H9 (cell line): Measurements from ENCODE around the gene ZNF135. TPM values are rescaled to one million over a fixed set of nuclear protein-coding genes. Genes with fewer than 3 reads are reported as not detected.

ENCODE experiments used
- DNase-seq: peaks from one replicate; pipeline ENCODE4 v3.0.0-alpha.2; 2017
- H2AFZ ChIP-seq: one replicate; pipeline ENCODE4 v1.6.1; 2013; ENCODE audit warnings: mild to moderate bottlenecking, low read length, control low read depth, moderate library complexity
- H2AK5ac ChIP-seq: 2 replicates; pipeline ENCODE4 v1.6.1; 2013; ENCODE audit warnings: low read length, control low read depth, mixed read lengths; ENCODE audit not compliant: insufficient read length
- H2BK120ac ChIP-seq: one replicate; pipeline ENCODE4 v1.6.1; 2013; ENCODE audit warnings: low read depth, mild to moderate bottlenecking, low read length, control low read depth, inconsistent platforms; ENCODE audit not compliant: poor library complexity, severe bottlenecking
- H2BK12ac ChIP-seq: 2 replicates; pipeline ENCODE4 v1.6.1; 2013; ENCODE audit warnings: low read length, control low read depth, mixed read lengths, low read depth; ENCODE audit not compliant: insufficient read length
- H2BK15ac ChIP-seq: 2 replicates; pipeline ENCODE4 v1.6.1; 2013; ENCODE audit warnings: low read depth, low read length, control low read depth
- H2BK20ac ChIP-seq: one replicate; pipeline ENCODE4 v1.6.1; 2013; ENCODE audit warnings: low read depth, mild to moderate bottlenecking, low read length, control low read depth, inconsistent platforms; ENCODE audit not compliant: poor library complexity, severe bottlenecking
- H2BK5ac ChIP-seq: 2 replicates; pipeline ENCODE4 v1.6.1; 2013; ENCODE audit warnings: low read length, control low read depth, mixed read lengths; ENCODE audit not compliant: insufficient read length
- H3K14ac ChIP-seq: 2 replicates; pipeline ENCODE4 v1.6.1; 2013; ENCODE audit warnings: low read length, control low read depth; ENCODE audit not compliant: insufficient read depth
- H3K18ac ChIP-seq: 2 replicates; pipeline ENCODE4 v1.6.1; 2013; ENCODE audit warnings: low read depth, mild to moderate bottlenecking, mixed read lengths, low read length, control low read depth; ENCODE audit not compliant: insufficient read length
- H3K23ac ChIP-seq: 2 replicates; pipeline ENCODE4 v1.6.1; 2013; ENCODE audit warnings: low read length, control low read depth, mixed read lengths, low read depth; ENCODE audit not compliant: insufficient read length
- H3K23me2 ChIP-seq: 2 replicates; pipeline ENCODE4 v1.6.1; 2013; ENCODE audit warnings: low read depth, mild to moderate bottlenecking, mixed read lengths, low read length, control low read depth; ENCODE audit not compliant: insufficient read length, poor library complexity, severe bottlenecking
- H3K27ac ChIP-seq: 2 replicates; pipeline ENCODE4 v1.5.1; 2013; ENCODE audit warnings: low read length, control low read depth, mixed read lengths, low read depth; ENCODE audit not compliant: insufficient read length
- H3K27me3 ChIP-seq: 2 replicates; pipeline ENCODE4 v1.6.1; 2013; ENCODE audit warnings: low read length, control low read depth, inconsistent platforms; ENCODE audit not compliant: insufficient read depth
- H3K4ac ChIP-seq: 2 replicates; pipeline ENCODE4 v1.6.1; 2013; ENCODE audit warnings: low read depth, mild to moderate bottlenecking, control low read depth, inconsistent platforms, low read length, moderate library complexity
- H3K4me1 ChIP-seq: 2 replicates; pipeline ENCODE4 v1.6.1; 2013; ENCODE audit warnings: low read length, control low read depth, inconsistent platforms; ENCODE audit not compliant: insufficient read depth
- H3K4me2 ChIP-seq: 2 replicates; pipeline ENCODE4 v1.6.1; 2013; ENCODE audit warnings: low read length, control low read depth, mixed read lengths; ENCODE audit not compliant: insufficient read length, insufficient read depth
- H3K56ac ChIP-seq: 2 replicates; pipeline ENCODE4 v1.6.1; 2013; ENCODE audit warnings: low read depth, mild to moderate bottlenecking, mixed read lengths, low read length, control low read depth; ENCODE audit not compliant: insufficient read length
- H3K79me1 ChIP-seq: 2 replicates; pipeline ENCODE4 v1.6.1; 2013; ENCODE audit warnings: low read depth, mild to moderate bottlenecking, moderate library complexity, low read length, control low read depth, inconsistent platforms; ENCODE audit not compliant: insufficient read depth, poor library complexity, severe bottlenecking
- H3K79me2 ChIP-seq: 2 replicates; pipeline ENCODE4 v1.6.1; 2013; ENCODE audit warnings: low read length, control low read depth, inconsistent platforms; ENCODE audit not compliant: insufficient read depth
- H3K9ac ChIP-seq: 2 replicates; pipeline ENCODE4 v1.6.1; 2013; ENCODE audit warnings: low read length, control low read depth, mixed read lengths; ENCODE audit not compliant: insufficient read length; ENCODE audit errors: extremely low read depth
- H3K9me3 ChIP-seq: one replicate; pipeline ENCODE4 v1.6.1; 2013; ENCODE audit warnings: low read depth, low read length, inconsistent platforms; ENCODE audit not compliant: control insufficient read depth
- H3T11ph ChIP-seq: one replicate; pipeline ENCODE4 v1.6.1; 2013; ENCODE audit warnings: mild to moderate bottlenecking, low read length, control low read depth, inconsistent platforms
- H4K20me1 ChIP-seq: one replicate; pipeline ENCODE4 v1.6.1; 2013; ENCODE audit not compliant: control insufficient read depth, insufficient read length, insufficient read depth
- H4K5ac ChIP-seq: 2 replicates; pipeline ENCODE4 v1.6.1; 2013; ENCODE audit warnings: low read depth, mild to moderate bottlenecking, mixed read lengths, low read length, control low read depth; ENCODE audit not compliant: insufficient read length
- H4K8ac ChIP-seq: replicated peaks from 2 replicates; pipeline ENCODE4 v1.6.1; 2013; ENCODE audit warnings: low read length, control low read depth, mixed read lengths, low read depth; ENCODE audit not compliant: insufficient read length
- H4K91ac ChIP-seq: 2 replicates; pipeline ENCODE4 v1.6.1; 2013; ENCODE audit warnings: low read depth, mild to moderate bottlenecking, moderate library complexity, mixed read lengths, low read length, control low read depth; ENCODE audit not compliant: insufficient read length
- H3K27ac Mint-ChIP-seq, 3 experiments: 2 replicates in 2 of 3; 3 replicates in 1 of 3; pipeline ENCODE4 v1.8.0; 2020 to 2021; ENCODE audit warnings: mixed read lengths in 3 of 3, mild to moderate bottlenecking in 1 of 3, moderate library complexity in 1 of 3
- H3K27me3 Mint-ChIP-seq: 2 replicates; pipeline ENCODE4 v1.8.0; 2021; ENCODE audit warnings: low read depth, mild to moderate bottlenecking, moderate library complexity, mixed read lengths
- H3K36me3 Mint-ChIP-seq, 3 experiments: 2 replicates in 2 of 3; 3 replicates in 1 of 3; pipeline ENCODE4 v1.8.0; 2020 to 2021; ENCODE audit warnings: low read depth in 3 of 3, mixed read lengths in 3 of 3; ENCODE audit not compliant: insufficient read depth in 1 of 3
- H3K4me1 Mint-ChIP-seq, 2 experiments: 2 replicates each; pipeline ENCODE4 v1.8.0; 2020; ENCODE audit warnings: mixed read lengths in 2 of 2
- H3K4me3 Mint-ChIP-seq, 2 experiments: 2 replicates in 1 of 2; 3 replicates in 1 of 2; pipeline ENCODE4 v1.8.0; 2020 to 2021; ENCODE audit warnings: mild to moderate bottlenecking in 2 of 2, mixed read lengths in 2 of 2, moderate library complexity in 1 of 2
- H3K9me3 Mint-ChIP-seq, 2 experiments: 2 replicates in 1 of 2; 3 replicates in 1 of 2; pipeline ENCODE4 v1.8.0; 2020; ENCODE audit warnings: mild to moderate bottlenecking in 2 of 2, mixed read lengths in 2 of 2, moderate library complexity in 1 of 2
- WGBS: extraction: QIAGEN DNeasy Blood & Tissue Kit; methylation state at CpG from one replicate; pipeline ENCODE4 v1.1.7; 2013; ENCODE audit warnings: missing lambda C conversion rate, low lambda C conversion rate, mixed read lengths; ENCODE audit not compliant: insufficient read length; ENCODE audit errors: extremely low coverage; 5-methylcytosine and 5-hydroxymethylcytosine counted together
- total RNA-seq: library from RNA; stranded (reverse); gene quantifications from 2 replicates; pipeline ENCODE4 v1.2.1, GENCODE V29; 2021
- TF ChIP-seq, protein P1 (sequence below): fragments of 200-600 bp; sonication (generic); conservative IDR thresholded peaks from 3 replicates; pipeline ENCODE4 v1.8.0; 2021; ENCODE audit warnings: antibody characterized with exemption, mild to moderate bottlenecking

Gene ZNF135
- total RNA-seq, 1 experiment from 2014 or later, result 4.7 TPM

GRCh38 chr19:58045411-58046050 lies 13.6 kb upstream of the ZNF135 start:
- TF ChIP-seq, protein P1, sequence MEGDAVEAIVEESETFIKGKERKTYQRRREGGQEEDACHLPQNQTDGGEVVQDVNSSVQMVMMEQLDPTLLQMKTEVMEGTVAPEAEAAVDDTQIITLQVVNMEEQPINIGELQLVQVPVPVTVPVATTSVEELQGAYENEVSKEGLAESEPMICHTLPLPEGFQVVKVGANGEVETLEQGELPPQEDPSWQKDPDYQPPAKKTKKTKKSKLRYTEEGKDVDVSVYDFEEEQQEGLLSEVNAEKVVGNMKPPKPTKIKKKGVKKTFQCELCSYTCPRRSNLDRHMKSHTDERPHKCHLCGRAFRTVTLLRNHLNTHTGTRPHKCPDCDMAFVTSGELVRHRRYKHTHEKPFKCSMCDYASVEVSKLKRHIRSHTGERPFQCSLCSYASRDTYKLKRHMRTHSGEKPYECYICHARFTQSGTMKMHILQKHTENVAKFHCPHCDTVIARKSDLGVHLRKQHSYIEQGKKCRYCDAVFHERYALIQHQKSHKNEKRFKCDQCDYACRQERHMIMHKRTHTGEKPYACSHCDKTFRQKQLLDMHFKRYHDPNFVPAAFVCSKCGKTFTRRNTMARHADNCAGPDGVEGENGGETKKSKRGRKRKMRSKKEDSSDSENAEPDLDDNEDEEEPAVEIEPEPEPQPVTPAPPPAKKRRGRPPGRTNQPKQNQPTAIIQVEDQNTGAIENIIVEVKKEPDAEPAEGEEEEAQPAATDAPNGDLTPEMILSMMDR, result no peak
- Histone ChIP-seq H3K79me2 (no peaks in the 10 kb centered on the region), H3K23me2 (no peaks in the 10 kb centered on the region), H2AFZ (no peak overlapping the region), H3K18ac (no peak overlapping the region), H3K27ac (no peak overlapping the region), H3K79me1 (no peaks in the 10 kb centered on the region), H3K23ac (no peak overlapping the region), H2BK15ac (no peak overlapping the region), H2BK12ac (no peak overlapping the region), H3K56ac (no peak overlapping the region), H4K8ac (peak overlapping the region; percentile 32), H4K91ac (no peak overlapping the region), H3K9me3 (peaks cover 35% of the 10 kb centered on the region), H3K4me1 (no peaks in the 10 kb centered on the region), H3T11ph (no peak overlapping the region), H4K5ac (no peak overlapping the region), H4K20me1 (no peaks in the 10 kb centered on the region), H3K9ac (no peak overlapping the region), H3K14ac (no peak overlapping the region), H2BK20ac (no peak overlapping the region), H3K27me3 (no peaks in the 10 kb centered on the region; the same call in 1 of the 2 replicates), H3K4me2 (no peak overlapping the region), H3K4ac (no peak overlapping the region), H2BK120ac (no peak overlapping the region), H2BK5ac (no peak overlapping the region), H2AK5ac (no peak overlapping the region)
- no peak overlapping the region for H3K27ac Mint-ChIP-seq
- peaks cover 4 to 32% (median 11%) of the 10 kb centered on the region in 3 experiments; a peak in 6 of 7 replicates for H3K36me3 Mint-ChIP-seq
- H3K4me3 Mint-ChIP-seq, result no peak overlapping the region
- H3K4me1 Mint-ChIP-seq, result 0 out of 4 replicates have a peak, but pooled peaks cover 0 to 1% of the 10 kb centered on the region in 2 experiments
- no CpG with 5 or more reads among the region's 24 CpGs for WGBS
- H3K9me3 Mint-ChIP-seq, result peaks cover 75 to 82% of the 10 kb centered on the region in 2 experiments
- H3K27me3 Mint-ChIP-seq, result peaks cover 50% of the 10 kb centered on the region
- no peak for DNase-seq
